Aorta (tissue), 5 donors: ENCODE results near the gene EPHB1. TPM values are rescaled to one million over a fixed set of nuclear protein-coding genes. Genes with fewer than 3 reads are reported as not detected.

Source experiments
- ATAC-seq: fragments of 200-7000 bp; cut with Tn5 transposase; one replicate; pipeline ENCODE4 v1.9.1; 2022; ENCODE audit warnings: moderate library complexity; ENCODE audit not compliant: low FRiP score
- DNase-seq, 2 donors: peaks; one replicate each; pipeline ENCODE4 v3.0.0-alpha.2; 2020
- H3K27ac ChIP-seq, 2 donors: one replicate each; pipeline ENCODE4 v1.5.1; 2013; ENCODE audit warnings: low read length in 2 of 2, mild to moderate bottlenecking in 2 of 2, moderate library complexity in 2 of 2, control low read depth in 1 of 2, inconsistent platforms in 1 of 2, low read depth in 1 of 2
- H3K27me3 ChIP-seq, 2 donors: one replicate each; pipeline ENCODE4 v1.6.1; 2013; ENCODE audit warnings: control low read depth in 1 of 2, low read length in 1 of 2, mild to moderate bottlenecking in 1 of 2, moderate library complexity in 1 of 2; ENCODE audit not compliant: insufficient read depth in 2 of 2, control insufficient read depth in 1 of 2
- H3K36me3 ChIP-seq, 2 donors: one replicate each; pipeline ENCODE4 v1.6.1; 2013; ENCODE audit warnings: control low read depth in 1 of 2, low read length in 1 of 2, mild to moderate bottlenecking in 1 of 2; ENCODE audit not compliant: insufficient read depth in 2 of 2, control insufficient read depth in 1 of 2
- H3K4me1 ChIP-seq, 2 donors: one replicate each; pipeline ENCODE4 v1.6.1; 2013; ENCODE audit warnings: low read length in 2 of 2, control low read depth in 1 of 2, mild to moderate bottlenecking in 1 of 2, moderate library complexity in 1 of 2; ENCODE audit not compliant: insufficient read depth in 2 of 2, control insufficient read depth in 1 of 2
- H3K4me3 ChIP-seq, 2 donors: one replicate each; pipeline ENCODE4 v1.5.1; 2013; ENCODE audit warnings: low read length in 2 of 2, control low read depth in 1 of 2, mild to moderate bottlenecking in 1 of 2
- H3K9me3 ChIP-seq: one replicate; pipeline ENCODE4 v1.6.1; 2013; ENCODE audit warnings: mild to moderate bottlenecking, low read length; ENCODE audit not compliant: control insufficient read depth
- WGBS, 2 donors: extraction: QIAGEN DNeasy Blood & Tissue Kit; methylation state at CpG; one replicate each; pipeline ENCODE4 v1.1.7; 2013; 5-methylcytosine and 5-hydroxymethylcytosine counted together
- intact Hi-C, 2 donors: fragments of 100-400 bp; cut with DNase I; formaldehyde crosslinking; loops; one replicate each; pipeline versions ENCODE4 v1.14.2 to v1.15.0; 2022
- polyA plus RNA-seq, 2 donors: library from polyadenylated mRNA; stranded (reverse); fragments of 200-250 nt; gene quantifications; one replicate each; pipeline ENCODE4 v1.2.3, GENCODE V29; 2013
- total RNA-seq, 2 donors: library from RNA; stranded (reverse); fragmentation: NEBNext Ultra II Directional; extraction: Animal tissue kit (Norgen Biotek cat#: 25700); gene quantifications; one replicate each; pipeline ENCODE4 v1.2.1, GENCODE V29; 2021
- donor health status: healthy with polysubstance abuse.
- donor health status: Bipolar disorder and iron deficiency.
- donor health status: DM: no; HTN: no; CAD: no.
- donor health status: DM: no; HTN: no; CAD: no.
- donor health status: DM: yes; HTN: yes; CAD: no.

EPHB1 gene
- total and polyA plus RNA-seq, 4 donors = 0.31 to 4.8 (median 3.6) TPM; not detected in 1

- H3K9me3 ChIP-seq = peaks cover 6% of the 10 kb centered on the region
- no peak overlapping the region for H3K27ac ChIP-seq
- H3K36me3 ChIP-seq = no peaks in the 10 kb centered on the region
- ATAC-seq = no peak
- DNase-seq = no peak
- intact Hi-C loops = no loop called here
- H3K4me1 ChIP-seq = no peaks in the 10 kb centered on the region
- 97 to 100% methylated on average over 3 of the region's 3 CpGs for WGBS, 2 donors
- H3K27me3 ChIP-seq = peaks cover 0 to 2% of the 10 kb centered on the region in 2 donors
- no peak overlapping the region for H3K4me3 ChIP-seq
These were observed 44.4 kb downstream of the EPHB1 start for GRCh38 chr3:134839422-134839821.

- Histone ChIP-seq H3K4me3 (no peak overlapping the region), H3K9me3 (peaks cover 6% of the 10 kb centered on the region), H3K27ac (no peak overlapping the region), H3K27me3 (peaks cover 0 to 2% of the 10 kb centered on the region in 2 donors), H3K4me1 (no peaks in the 10 kb centered on the region), H3K36me3 (no peaks in the 10 kb centered on the region)
- WGBS, 2 donors = 66 to 74% methylated on average over 1 of the region's 1 CpG
- ATAC-seq = no peak
- DNase-seq = peak in 1 of 2 donors; percentile 60
- intact Hi-C loops = no loop called here
These were observed 44.9 kb downstream of the EPHB1 start for GRCh38 chr3:134839990-134840389.

GRCh38 chr3:134840459-134840858, 45.4 kb downstream of the EPHB1 start:
- no peak overlapping the region for H3K27ac ChIP-seq
- no peak overlapping the region for H3K4me3 ChIP-seq
- H3K9me3 ChIP-seq = peaks cover 6% of the 10 kb centered on the region
- H3K36me3 ChIP-seq = no peaks in the 10 kb centered on the region
- ATAC-seq = no peak
- 61 to 73% methylated on average over 2 of the region's 2 CpGs for WGBS, 2 donors
- H3K4me1 ChIP-seq = no peaks in the 10 kb centered on the region
- H3K27me3 ChIP-seq = peaks cover 0 to 2% of the 10 kb centered on the region in 2 donors
- intact Hi-C loops = no loop called here
- no peak for DNase-seq

GRCh38 chr3:134846084-134846483, 51.0 kb downstream of the EPHB1 start:
- WGBS, 2 donors = 80 to 87% methylated on average over 9 of the region's 9 CpGs
- Histone ChIP-seq H3K27me3 (peaks cover 0 to 2% of the 10 kb centered on the region in 2 donors), H3K4me1 (no peaks in the 10 kb centered on the region), H3K36me3 (no peaks in the 10 kb centered on the region), H3K4me3 (no peak overlapping the region), H3K9me3 (peaks cover 3% of the 10 kb centered on the region), H3K27ac (no peak overlapping the region)
- ATAC-seq = no peak
- DNase-seq = no peak
- intact Hi-C loops = no loop called here

GRCh38 chr3:134846911-134847317, 51.9 kb downstream of the EPHB1 start:
- H3K27me3 ChIP-seq = peaks cover 0 to 2% of the 10 kb centered on the region in 2 donors
- no peak overlapping the region for H3K27ac ChIP-seq
- H3K4me3 ChIP-seq = no peak overlapping the region
- ATAC-seq = peak; percentile 62
- H3K4me1 ChIP-seq = no peaks in the 10 kb centered on the region
- H3K9me3 ChIP-seq = peaks cover 3% of the 10 kb centered on the region
- intact Hi-C loops = no loop called here
- 9 to 20% methylated on average over 10 of the region's 10 CpGs for WGBS, 2 donors
- DNase-seq = no peak
- no peaks in the 10 kb centered on the region for H3K36me3 ChIP-seq

GRCh38 chr3:134847349-134847748, 52.3 kb downstream of the EPHB1 start:
- Histone ChIP-seq H3K9me3 (peaks cover 3% of the 10 kb centered on the region), H3K27me3 (peaks cover 0 to 2% of the 10 kb centered on the region in 2 donors), H3K4me1 (no peaks in the 10 kb centered on the region), H3K4me3 (no peak overlapping the region), H3K27ac (no peak overlapping the region), H3K36me3 (no peaks in the 10 kb centered on the region)
- 82 to 83% methylated on average over 2 of the region's 2 CpGs for WGBS, 2 donors
- ATAC-seq = no peak
- intact Hi-C loops = no loop called here
- no peak for DNase-seq

- H3K36me3 ChIP-seq = no peaks in the 10 kb centered on the region
- H3K4me3 ChIP-seq = no peak overlapping the region
- no peaks in the 10 kb centered on the region for H3K9me3 ChIP-seq
- no peak overlapping the region for H3K27ac ChIP-seq
- no peaks in the 10 kb centered on the region for H3K4me1 ChIP-seq
- DNase-seq (no peak), ATAC-seq (no peak)
- H3K27me3 ChIP-seq = no peaks in the 10 kb centered on the region
- intact Hi-C loops = no loop called here
- WGBS, 2 donors = 93 to 94% methylated on average over 6 of the region's 6 CpGs
These were observed 54.5 kb downstream of the EPHB1 start for GRCh38 chr3:134849561-134849960.

- no peak overlapping the region for H3K27ac ChIP-seq
- no peaks in the 10 kb centered on the region for H3K9me3 ChIP-seq
- H3K27me3 ChIP-seq = no peaks in the 10 kb centered on the region
- DNase-seq = no peak
- no peaks in the 10 kb centered on the region for H3K36me3 ChIP-seq
- no peak for ATAC-seq
- no peaks in the 10 kb centered on the region for H3K4me1 ChIP-seq
- 91% methylated on average over 3 of the region's 3 CpGs for WGBS, 2 donors
- no peak overlapping the region for H3K4me3 ChIP-seq
- intact Hi-C loops = no loop called here
These were observed 55.7 kb downstream of the EPHB1 start for GRCh38 chr3:134850761-134851160.

- H3K36me3 ChIP-seq = no peaks in the 10 kb centered on the region
- no peaks in the 10 kb centered on the region for H3K27me3 ChIP-seq
- no peak for ATAC-seq
- DNase-seq = no peak
- H3K4me3 ChIP-seq = no peak overlapping the region
- H3K9me3 ChIP-seq = no peaks in the 10 kb centered on the region
- intact Hi-C loops = no loop called here
- WGBS, 2 donors = 68 to 86% methylated on average over 4 of the region's 4 CpGs
- no peak overlapping the region for H3K27ac ChIP-seq
- H3K4me1 ChIP-seq = no peaks in the 10 kb centered on the region
These were observed 57.1 kb downstream of the EPHB1 start for GRCh38 chr3:134852132-134852531.
